OCI-LY7 (cell line): ENCODE results near the gene PCNX3.

Experiments
- CTCF ChIP-seq: fragments of 200-600 bp; sonication (generic); conservative IDR thresholded peaks from 2 replicates; pipeline ENCODE4 v1.5.1; 2014; ENCODE audit warnings: mild to moderate bottlenecking, antibody characterized with exemption, low read length, moderate library complexity, mixed read lengths
- EZH2phosphoT487 ChIP-seq: fragments of 200-600 bp; sonication (generic); IDR thresholded peaks from 2 replicates; pipeline ENCODE4 v1.6.1; 2018; ENCODE audit warnings: low read depth, borderline replicate concordance, mild to moderate bottlenecking, mixed run types, antibody characterized with exemption, low read length, moderate library complexity, mixed read lengths

GRCh38 chr11:65642014-65642671 lies 26.6 kb downstream of the PCNX3 start:
- no peak for TF ChIP-seq CTCF
- TF ChIP-seq EZH2phosphoT487, result no peak
